ENCODE data around the gene COX4I1. TPM values are rescaled to one million over a fixed set of nuclear protein-coding genes. Genes with fewer than 3 reads are reported as not detected.

The COX4I1 gene
- total RNA-seq, 3 donors from 2014 or later: 355 to 425 (median 400) TPM

DNA sequence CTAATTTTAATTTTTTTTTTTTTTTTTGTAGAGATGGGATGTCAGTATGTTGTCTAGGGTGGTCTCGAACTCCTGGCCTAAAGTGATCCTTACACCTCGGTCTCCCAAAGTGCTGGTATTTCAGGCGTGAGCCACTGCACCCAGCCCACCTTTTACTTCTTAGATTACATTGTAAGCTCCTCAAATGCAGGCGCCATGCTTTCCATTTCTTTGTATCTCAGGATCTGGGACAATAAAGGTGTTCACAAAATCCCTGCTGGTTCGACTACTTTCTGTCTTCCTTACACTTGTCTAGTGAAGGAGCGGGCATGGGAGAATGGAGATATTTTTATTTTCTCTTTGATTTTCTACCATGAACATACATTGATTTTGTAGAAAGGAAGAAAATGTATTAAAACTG, 25.4 kb upstream of the COX4I1 start:
- Histone ChIP-seq H3K9me3 (no peaks in the 10 kb centered on the region), H3K27me3 (no peaks in the 10 kb centered on the region), H3K4me3 (no peak overlapping the region), H3K4me1 (peaks cover 0 to 9% of the 10 kb centered on the region in 2 donors), H3K27ac (no peak overlapping the region), H3K36me3 (no peaks in the 10 kb centered on the region)
- intact Hi-C loops (cut with DNase I; ENCODE audit: low total_unique reads): no loop called here
- no peak for DNase-seq (ENCODE audit: low spot score in 2 of 2)
- TF ChIP-seq POLR2A (IDR thresholded peaks at IDR 0.05) (no peak), POLR2AphosphoS5 (IDR thresholded peaks at IDR 0.05) (no peak)
- TF ChIP-seq, protein P1, sequence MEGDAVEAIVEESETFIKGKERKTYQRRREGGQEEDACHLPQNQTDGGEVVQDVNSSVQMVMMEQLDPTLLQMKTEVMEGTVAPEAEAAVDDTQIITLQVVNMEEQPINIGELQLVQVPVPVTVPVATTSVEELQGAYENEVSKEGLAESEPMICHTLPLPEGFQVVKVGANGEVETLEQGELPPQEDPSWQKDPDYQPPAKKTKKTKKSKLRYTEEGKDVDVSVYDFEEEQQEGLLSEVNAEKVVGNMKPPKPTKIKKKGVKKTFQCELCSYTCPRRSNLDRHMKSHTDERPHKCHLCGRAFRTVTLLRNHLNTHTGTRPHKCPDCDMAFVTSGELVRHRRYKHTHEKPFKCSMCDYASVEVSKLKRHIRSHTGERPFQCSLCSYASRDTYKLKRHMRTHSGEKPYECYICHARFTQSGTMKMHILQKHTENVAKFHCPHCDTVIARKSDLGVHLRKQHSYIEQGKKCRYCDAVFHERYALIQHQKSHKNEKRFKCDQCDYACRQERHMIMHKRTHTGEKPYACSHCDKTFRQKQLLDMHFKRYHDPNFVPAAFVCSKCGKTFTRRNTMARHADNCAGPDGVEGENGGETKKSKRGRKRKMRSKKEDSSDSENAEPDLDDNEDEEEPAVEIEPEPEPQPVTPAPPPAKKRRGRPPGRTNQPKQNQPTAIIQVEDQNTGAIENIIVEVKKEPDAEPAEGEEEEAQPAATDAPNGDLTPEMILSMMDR (IDR thresholded peaks at IDR 0.05): no peak

DNA sequence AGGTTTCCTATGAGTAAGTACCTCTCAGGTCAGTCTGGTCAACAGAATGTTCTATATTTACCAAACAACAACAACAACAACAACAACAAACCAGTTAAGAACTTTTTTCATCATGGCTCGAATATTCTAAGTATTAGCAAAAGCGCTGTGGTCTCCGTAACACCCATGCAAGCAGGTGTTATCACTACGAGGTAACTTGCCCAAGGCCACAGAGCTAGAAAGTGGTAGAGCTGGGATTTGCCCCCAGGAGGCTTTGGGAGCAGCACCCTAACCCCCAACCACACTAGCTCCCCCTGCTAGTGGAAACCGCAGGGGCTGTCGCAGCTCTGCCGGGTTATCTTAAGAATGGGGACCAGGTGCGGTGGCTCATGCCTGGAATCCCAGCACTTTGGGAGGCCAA, 24.7 kb upstream of the COX4I1 start:
- Histone ChIP-seq H3K27me3 (no peaks in the 10 kb centered on the region), H3K4me3 (no peak overlapping the region), H3K27ac (no peak overlapping the region), H3K36me3 (peaks cover 3% of the 10 kb centered on the region), H3K4me1 (peaks cover 0 to 9% of the 10 kb centered on the region in 2 donors), H3K9me3 (no peaks in the 10 kb centered on the region)
- no peak for DNase-seq (ENCODE audit: low spot score in 2 of 2)
- TF ChIP-seq POLR2AphosphoS5 (IDR thresholded peaks at IDR 0.05): no peak
- TF ChIP-seq POLR2A (IDR thresholded peaks at IDR 0.05): no peak
- TF ChIP-seq, protein P1 (IDR thresholded peaks at IDR 0.05): no peak
- intact Hi-C loops (cut with DNase I; ENCODE audit: low total_unique reads): no loop called here

DNA sequence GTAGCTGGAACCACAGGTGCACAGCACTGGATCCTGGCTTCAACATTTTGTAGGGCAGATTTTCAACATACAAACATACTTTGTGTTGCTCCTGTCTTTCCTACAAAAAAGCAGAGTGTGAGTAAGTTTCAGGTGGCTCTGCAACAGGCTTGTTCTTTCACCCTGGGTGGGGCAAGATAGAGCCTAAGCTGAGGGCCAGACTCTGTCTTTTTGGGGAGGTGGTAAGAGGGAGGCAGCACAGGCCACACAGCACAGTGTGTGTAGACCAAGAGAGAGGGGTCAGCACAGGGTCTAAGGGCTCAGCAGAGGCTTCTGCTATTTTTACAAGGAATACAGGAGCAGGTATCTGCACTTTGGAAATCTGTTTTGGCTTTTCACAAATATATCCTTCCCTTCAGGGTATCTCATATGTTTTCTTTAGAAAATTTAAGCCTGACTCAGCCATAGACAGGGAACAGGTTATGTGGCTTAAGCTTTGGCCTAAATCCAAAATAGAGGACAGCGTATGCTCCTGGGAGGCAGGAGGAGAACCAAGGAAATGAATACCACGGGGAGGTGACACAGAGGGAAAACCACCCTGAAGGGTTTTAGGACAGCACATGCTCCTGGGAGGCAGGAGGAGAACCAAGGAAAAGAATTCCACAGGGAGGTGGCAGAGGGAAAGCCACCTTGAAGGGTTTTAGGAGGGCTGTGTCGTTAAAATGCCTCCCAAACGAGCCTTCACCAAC, 21.7 kb upstream of the COX4I1 start:
- DNase-seq (ENCODE audit: low spot score in 2 of 2): peak in 1 of 2 donors; percentile 48
- peak overlapping the region; percentile 71 to 84 for H3K27ac ChIP-seq
- H3K9me3 ChIP-seq: no peaks in the 10 kb centered on the region
- H3K36me3 ChIP-seq: peaks cover 6% of the 10 kb centered on the region
- intact Hi-C loops (cut with DNase I; ENCODE audit: low total_unique reads): no loop called here
- H3K27me3 ChIP-seq: no peaks in the 10 kb centered on the region
- peaks cover 0 to 14% of the 10 kb centered on the region in 2 donors for H3K4me1 ChIP-seq
- TF ChIP-seq, protein P1 (IDR thresholded peaks at IDR 0.05): no peak
- no peak for TF ChIP-seq POLR2AphosphoS5 (IDR thresholded peaks at IDR 0.05)
- TF ChIP-seq POLR2A (IDR thresholded peaks at IDR 0.05): no peak
- H3K4me3 ChIP-seq: no peak overlapping the region

DNA sequence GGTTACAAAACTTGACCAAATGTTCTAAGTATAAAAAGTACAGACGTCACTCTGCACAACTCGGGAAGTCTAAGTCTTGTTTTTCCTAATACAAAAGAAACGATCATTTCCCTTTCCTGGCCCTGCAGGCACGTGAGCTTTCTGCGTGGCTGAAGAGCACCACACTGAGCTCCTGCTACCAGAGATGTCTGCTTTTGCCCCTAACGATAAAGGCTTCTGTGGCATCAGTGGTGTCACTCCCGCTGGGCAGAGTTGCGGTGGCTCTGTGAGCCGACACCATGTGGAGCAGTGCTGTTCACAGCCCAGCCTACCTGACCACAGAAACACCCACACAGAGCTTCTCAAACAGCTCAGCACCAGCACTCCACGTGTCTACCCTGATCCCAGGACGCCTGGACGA, 20.6 kb upstream of the COX4I1 start:
- Histone ChIP-seq H3K27ac (no peak overlapping the region), H3K36me3 (peaks cover 6% of the 10 kb centered on the region), H3K4me3 (no peak overlapping the region), H3K4me1 (peaks cover 0 to 14% of the 10 kb centered on the region in 2 donors), H3K27me3 (no peaks in the 10 kb centered on the region), H3K9me3 (no peaks in the 10 kb centered on the region)
- TF ChIP-seq, protein P1 (IDR thresholded peaks at IDR 0.05): no peak
- TF ChIP-seq POLR2A (IDR thresholded peaks at IDR 0.05) (no peak), POLR2AphosphoS5 (IDR thresholded peaks at IDR 0.05) (no peak)
- no peak for DNase-seq (ENCODE audit: low spot score in 2 of 2)
- intact Hi-C loops (cut with DNase I; ENCODE audit: low total_unique reads): no loop called here

DNA sequence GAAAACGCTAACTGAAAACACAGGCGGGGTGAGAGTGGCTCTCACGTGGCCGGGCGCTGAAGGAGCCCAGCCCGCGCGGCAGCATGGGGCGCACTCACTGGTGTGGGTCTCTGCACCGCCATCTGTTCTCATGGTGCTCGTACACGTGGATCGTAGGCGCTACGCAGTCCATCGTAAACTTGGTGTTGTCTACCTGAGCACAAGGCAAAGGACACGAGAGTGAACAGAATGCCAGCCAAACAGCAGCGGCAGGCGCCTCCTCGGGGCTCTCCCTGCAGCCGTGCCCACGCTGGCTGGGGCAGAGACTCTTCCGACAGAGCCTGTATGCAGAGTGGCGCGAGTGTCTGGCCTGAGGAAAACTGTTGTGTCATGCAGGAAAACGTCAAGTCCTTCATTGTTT, 19.2 kb upstream of the COX4I1 start:
- Histone ChIP-seq H3K4me3 (no peak overlapping the region), H3K4me1 (peaks cover 0 to 14% of the 10 kb centered on the region in 2 donors), H3K36me3 (peaks cover 6% of the 10 kb centered on the region), H3K9me3 (no peaks in the 10 kb centered on the region), H3K27me3 (no peaks in the 10 kb centered on the region), H3K27ac (no peak overlapping the region)
- no peak for DNase-seq (ENCODE audit: low spot score in 2 of 2)
- intact Hi-C loops (cut with DNase I; ENCODE audit: low total_unique reads): no loop called here
- TF ChIP-seq, protein P1 (IDR thresholded peaks at IDR 0.05): no peak
- TF ChIP-seq POLR2AphosphoS5 (IDR thresholded peaks at IDR 0.05): no peak
- no peak for TF ChIP-seq POLR2A (IDR thresholded peaks at IDR 0.05)
